Liver (tissue), 9 donors: ENCODE measurements around the gene JMJD1C. TPM values are rescaled to one million over a fixed set of nuclear protein-coding genes. Genes with fewer than 3 reads are reported as not detected.
A peak's percentile ranks its signal among the peaks of the same experiment; 100 is the strongest.

ENCODE experiments used
- DNase-seq: peaks from one replicate; pipeline ENCODE4 v3.0.0-alpha.2; 2017; ENCODE audit warnings: low spot score
- H3K27ac ChIP-seq, 2 donors: one replicate each; pipeline ENCODE4 v1.7.0; 2013; ENCODE audit warnings: inconsistent platforms in 2 of 2, low read length in 2 of 2, control low read depth in 1 of 2, low read depth in 1 of 2, mild to moderate bottlenecking in 1 of 2
- H3K27me3 ChIP-seq, 4 donors: one replicate each; pipeline versions ENCODE4 v1.6.1 to v1.7.0; 2013; ENCODE audit warnings: low read length in 3 of 4, inconsistent platforms in 1 of 4, mild to moderate bottlenecking in 1 of 4, moderate library complexity in 1 of 4; ENCODE audit not compliant: control insufficient read depth in 4 of 4, insufficient read depth in 4 of 4
- H3K36me3 ChIP-seq, 4 donors: one replicate each; pipeline versions ENCODE4 v1.6.1 to v1.7.0; 2013; ENCODE audit warnings: low read length in 3 of 4, mild to moderate bottlenecking in 3 of 4, low read depth in 1 of 4, moderate library complexity in 1 of 4; ENCODE audit not compliant: control insufficient read depth in 4 of 4, insufficient read depth in 3 of 4
- H3K4me1 ChIP-seq, 4 donors: one replicate each; pipeline versions ENCODE4 v1.6.1 to v1.7.0; 2013; ENCODE audit warnings: low read length in 3 of 4, mild to moderate bottlenecking in 3 of 4, moderate library complexity in 1 of 4; ENCODE audit not compliant: control insufficient read depth in 4 of 4, insufficient read depth in 4 of 4
- H3K4me3 ChIP-seq, 3 donors: one replicate each; pipeline versions ENCODE4 v1.6.1 to v1.7.0; 2013; ENCODE audit warnings: low read length in 3 of 3, control low read depth in 1 of 3, low read depth in 1 of 3, mild to moderate bottlenecking in 1 of 3
- H3K9ac ChIP-seq, 2 donors: one replicate each; pipeline ENCODE4 v1.7.0; 2013; ENCODE audit warnings: low read length in 2 of 2, mild to moderate bottlenecking in 2 of 2, moderate library complexity in 2 of 2, control low read depth in 1 of 2, low read depth in 1 of 2
- H3K9me3 ChIP-seq, 4 donors: one replicate each; pipeline versions ENCODE4 v1.6.1 to v1.7.0; 2013; ENCODE audit warnings: low read length in 3 of 4; ENCODE audit not compliant: control insufficient read depth in 4 of 4
- EGR1 ChIP-seq, 2 donors: IDR thresholded peaks; 2 replicates each; pipeline ENCODE4 v1.6.1; 2016 to 2018; ENCODE audit warnings: antibody characterized with exemption in 2 of 2, low read depth in 2 of 2
- FOXA1 ChIP-seq: IDR thresholded peaks from 2 replicates; pipeline ENCODE4 v1.6.1; 2016; ENCODE audit warnings: antibody characterized with exemption
- FOXA2 ChIP-seq: IDR thresholded peaks from 2 replicates; pipeline ENCODE4 v1.6.1; 2016; ENCODE audit warnings: antibody characterized with exemption
- GABPA ChIP-seq, 2 donors: IDR thresholded peaks in 1 of 2; conservative IDR thresholded peaks in 1 of 2; 2 replicates each; pipeline ENCODE4 v1.6.1; 2016; ENCODE audit warnings: antibody characterized with exemption in 2 of 2, mild to moderate bottlenecking in 1 of 2, moderate library complexity in 1 of 2
- HNF4A ChIP-seq, 2 donors: conservative IDR thresholded peaks; 2 replicates each; pipeline ENCODE4 v1.6.1; 2016; ENCODE audit warnings: antibody characterized with exemption in 2 of 2, mild to moderate bottlenecking in 2 of 2
- HNF4G ChIP-seq: IDR thresholded peaks from 2 replicates; pipeline ENCODE4 v1.6.1; 2016; ENCODE audit warnings: antibody characterized with exemption
- JUND ChIP-seq, 2 donors: IDR thresholded peaks; 2 replicates each; pipeline ENCODE4 v1.6.1; 2016; ENCODE audit warnings: antibody characterized with exemption in 2 of 2
- NR2F2 ChIP-seq: IDR thresholded peaks from 2 replicates; pipeline ENCODE4 v1.6.1; 2016; ENCODE audit warnings: antibody characterized with exemption
- RAD21 ChIP-seq, 2 donors: IDR thresholded peaks; 2 replicates each; pipeline ENCODE4 v1.6.1; 2016; ENCODE audit warnings: antibody characterized with exemption in 2 of 2, mild to moderate bottlenecking in 2 of 2
- RXRA ChIP-seq, 2 donors: IDR thresholded peaks; 2 replicates each; pipeline ENCODE4 v1.6.1; 2017 to 2018; ENCODE audit warnings: antibody characterized with exemption in 2 of 2, mild to moderate bottlenecking in 1 of 2
- SP1 ChIP-seq: IDR thresholded peaks from 2 replicates; pipeline ENCODE4 v1.6.1; 2018; ENCODE audit warnings: antibody characterized with exemption, mild to moderate bottlenecking
- TAF1 ChIP-seq: conservative IDR thresholded peaks from 2 replicates; pipeline ENCODE4 v1.6.1; 2016; ENCODE audit warnings: antibody characterized with exemption, mild to moderate bottlenecking
- YY1 ChIP-seq: IDR thresholded peaks from 2 replicates; pipeline ENCODE4 v1.6.1; 2016; ENCODE audit warnings: antibody characterized with exemption, mild to moderate bottlenecking
- WGBS: extraction: QIAGEN DNeasy Blood & Tissue Kit; methylation state at CpG from one replicate; pipeline ENCODE4 v1.1.7; 2013; 5-methylcytosine and 5-hydroxymethylcytosine counted together
- polyA plus RNA-seq, 2 donors: library from polyadenylated mRNA; stranded (reverse) in 1 of 2; unstranded in 1 of 2; fragments of 200-250 nt in 1 of 2; fragments of >200 nt in 1 of 2; fragmentation: Nextera tagmentation in 1 of 2; extraction: Ambion mirVana in 1 of 2; gene quantifications; one replicate each; pipeline versions ENCODE4 v1.2.1 to v1.2.3, GENCODE V29; 2013 to 2015
- total RNA-seq, 2 donors: library from RNA; depleted of rRNA; stranded (reverse); fragments of >200 nt; gene quantifications; one replicate each; pipeline ENCODE4 v1.2.3, GENCODE V29; 2014
- TF ChIP-seq, protein P1 (sequence below): IDR thresholded peaks from 2 replicates; pipeline ENCODE4 v1.6.1; 2016; ENCODE audit warnings: antibody characterized with exemption
- TF ChIP-seq, protein P2 (sequence below): IDR thresholded peaks from 2 replicates; pipeline ENCODE4 v1.6.1; 2016; ENCODE audit warnings: antibody characterized with exemption
- TF ChIP-seq, protein P3 (sequence below): fragments of 150-350 bp; IDR thresholded peaks from 2 replicates; pipeline ENCODE4 v1.5.1; 2017; ENCODE audit warnings: improper control_type of control experiment, low read depth, low read length; ENCODE audit not compliant: missing input control
- TF ChIP-seq, protein P4 (sequence below): IDR thresholded peaks from 2 replicates; pipeline ENCODE4 v1.6.1; 2016; ENCODE audit warnings: antibody characterized with exemption, mild to moderate bottlenecking
- TF ChIP-seq, protein P5 (sequence below): IDR thresholded peaks from 2 replicates; pipeline ENCODE4 v1.6.1; 2016; ENCODE audit warnings: antibody characterized with exemption
- donor health status: healthy.
- donor health status: healthy.
- donor health status: healthy.
- donor health status: healthy.
- donor health status: healthy.

Gene JMJD1C
- total and polyA plus RNA-seq, 4 donors: 11.0 to 93.1 (median 56.0) TPM

DNA sequence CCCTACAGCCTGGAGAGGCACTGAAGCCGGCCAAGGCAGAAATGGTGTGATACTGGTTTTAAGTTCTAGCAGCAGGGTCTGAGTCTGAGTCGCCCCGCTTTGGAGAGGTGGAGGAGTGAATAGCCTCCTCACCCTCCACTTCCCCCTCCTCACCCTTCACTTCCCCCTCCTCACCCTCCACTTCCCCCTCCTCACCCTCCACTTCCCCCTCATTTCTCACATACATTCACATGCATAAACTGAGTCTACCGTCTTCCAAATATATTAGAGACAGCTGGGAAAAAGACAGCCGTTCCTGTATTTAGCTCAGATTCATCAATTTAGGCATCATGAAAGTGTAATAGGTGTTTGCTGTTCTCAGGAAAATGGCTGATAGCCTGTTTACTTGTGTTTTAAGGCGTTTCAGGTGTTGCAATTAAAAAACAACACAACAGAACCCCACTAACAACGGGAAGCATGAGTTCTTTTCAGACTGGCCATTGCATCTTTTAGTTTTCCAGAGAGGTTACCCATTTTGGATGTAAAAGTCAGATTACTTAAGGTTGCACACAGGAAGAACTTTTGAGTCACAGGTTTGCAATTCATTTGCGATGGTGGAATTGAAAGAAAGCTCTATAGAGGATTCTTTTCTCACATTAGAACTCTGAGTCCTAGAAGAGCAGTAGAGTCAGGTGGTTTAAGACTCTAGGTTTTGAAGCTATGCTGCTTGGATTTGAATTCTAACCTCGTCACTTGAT lies 331.8 kb downstream of the JMJD1C start:
- no peak for TF ChIP-seq JUND (IDR thresholded peaks at IDR 0.05)
- peak; percentile 32 for TF ChIP-seq YY1
- no peaks in the 10 kb centered on the region for H3K9me3 ChIP-seq
- DNase-seq: no peak
- WGBS: 6% methylated on average over 9 of the region's 9 CpGs
- H3K9ac ChIP-seq: peak overlapping the region; percentile 87 to 99
- H3K4me3 ChIP-seq: peak overlapping the region; percentile 60 to 78 (median 78)
- H3K4me1 ChIP-seq: peaks cover 2 to 21% (median 7%) of the 10 kb centered on the region in 4 donors
- peak overlapping the region; percentile 98 to 99 for H3K27ac ChIP-seq
- H3K27me3 ChIP-seq: no peaks in the 10 kb centered on the region
- H3K36me3 ChIP-seq: peaks cover 0 to 2% (median under 1%) of the 10 kb centered on the region in 4 donors

DNA sequence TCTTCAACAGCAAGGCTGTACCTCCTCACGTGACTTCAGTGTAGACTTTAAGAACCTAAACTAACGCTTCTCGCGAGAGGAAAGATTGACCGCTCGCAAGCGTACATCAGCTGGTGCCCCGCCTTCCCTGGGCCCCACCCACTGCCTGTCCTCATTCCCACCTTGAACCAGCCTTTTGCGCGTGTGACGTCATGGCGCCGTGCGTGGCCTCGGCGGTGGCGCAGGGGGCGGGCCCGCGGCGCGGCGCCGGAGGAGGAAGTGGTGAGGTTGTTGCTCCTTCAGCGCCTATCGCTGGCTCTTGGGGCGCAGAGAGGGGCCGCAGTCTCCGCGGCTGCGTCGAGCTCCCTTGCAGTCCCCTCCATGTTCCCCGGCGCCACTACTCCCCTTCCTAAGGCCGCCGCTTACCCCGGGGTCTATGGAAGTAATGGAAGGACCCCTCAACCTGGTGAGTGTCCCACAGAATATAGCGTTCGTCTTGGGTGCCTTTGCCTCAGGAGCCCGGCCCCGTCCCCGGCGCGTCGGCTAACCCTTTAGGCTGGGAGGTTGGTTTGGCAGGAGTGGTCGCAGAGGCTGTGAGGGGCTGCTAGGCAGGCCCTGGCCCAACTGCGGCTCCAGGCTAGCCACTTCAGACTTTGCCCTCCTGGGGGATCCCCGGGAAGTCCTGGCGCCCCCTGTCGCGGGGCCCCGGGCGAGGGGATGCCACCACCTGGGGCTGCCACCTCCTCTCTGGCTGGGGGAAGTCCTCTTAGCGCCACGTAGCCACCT lies 332.5 kb downstream of the JMJD1C start, which contains the start of gene NRBF2:
Gene NRBF2, plus strand, starts transcription at position 273 of the 765 bp plus-strand sequence. Its CDS starts 143 bp downstream, at position 416.
- H3K9me3 ChIP-seq: no peaks in the 10 kb centered on the region
- peak within 1 kb of the TSS; percentile 98 to 99 for H3K27ac ChIP-seq
- DNase-seq: peak; percentile 96
- TF ChIP-seq SP1 (peak; percentile 70), GABPA (IDR thresholded peaks at IDR 0.05 in 1 of 2, conservative IDR thresholded peaks at IDR 0.05 in 1 of 2) (peak in 1 of 2 donors; percentile 54), FOXA2 (no peak), FOXA1 (no peak), RXRA (IDR thresholded peaks at IDR 0.05) (peak; percentile 72 to 83), TAF1 (peak; percentile 71), JUND (IDR thresholded peaks at IDR 0.05) (no peak), HNF4G (no peak), YY1 (peak; percentile 8), NR2F2 (no peak), HNF4A (conservative IDR thresholded peaks at IDR 0.05) (peak in 1 of 2 donors; percentile 31), RAD21 (IDR thresholded peaks at IDR 0.05) (no peak), EGR1 (IDR thresholded peaks at IDR 0.05; ENCODE audit: low read depth in 2 of 2) (peak in 1 of 2 donors; percentile 31)
- TF ChIP-seq, protein P1, sequence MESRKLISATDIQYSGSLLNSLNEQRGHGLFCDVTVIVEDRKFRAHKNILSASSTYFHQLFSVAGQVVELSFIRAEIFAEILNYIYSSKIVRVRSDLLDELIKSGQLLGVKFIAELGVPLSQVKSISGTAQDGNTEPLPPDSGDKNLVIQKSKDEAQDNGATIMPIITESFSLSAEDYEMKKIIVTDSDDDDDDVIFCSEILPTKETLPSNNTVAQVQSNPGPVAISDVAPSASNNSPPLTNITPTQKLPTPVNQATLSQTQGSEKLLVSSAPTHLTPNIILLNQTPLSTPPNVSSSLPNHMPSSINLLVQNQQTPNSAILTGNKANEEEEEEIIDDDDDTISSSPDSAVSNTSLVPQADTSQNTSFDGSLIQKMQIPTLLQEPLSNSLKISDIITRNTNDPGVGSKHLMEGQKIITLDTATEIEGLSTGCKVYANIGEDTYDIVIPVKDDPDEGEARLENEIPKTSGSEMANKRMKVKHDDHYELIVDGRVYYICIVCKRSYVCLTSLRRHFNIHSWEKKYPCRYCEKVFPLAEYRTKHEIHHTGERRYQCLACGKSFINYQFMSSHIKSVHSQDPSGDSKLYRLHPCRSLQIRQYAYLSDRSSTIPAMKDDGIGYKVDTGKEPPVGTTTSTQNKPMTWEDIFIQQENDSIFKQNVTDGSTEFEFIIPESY: peak; percentile 99
- TF ChIP-seq, protein P2, sequence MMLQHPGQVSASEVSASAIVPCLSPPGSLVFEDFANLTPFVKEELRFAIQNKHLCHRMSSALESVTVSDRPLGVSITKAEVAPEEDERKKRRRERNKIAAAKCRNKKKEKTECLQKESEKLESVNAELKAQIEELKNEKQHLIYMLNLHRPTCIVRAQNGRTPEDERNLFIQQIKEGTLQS: no peak
- TF ChIP-seq, protein P3, sequence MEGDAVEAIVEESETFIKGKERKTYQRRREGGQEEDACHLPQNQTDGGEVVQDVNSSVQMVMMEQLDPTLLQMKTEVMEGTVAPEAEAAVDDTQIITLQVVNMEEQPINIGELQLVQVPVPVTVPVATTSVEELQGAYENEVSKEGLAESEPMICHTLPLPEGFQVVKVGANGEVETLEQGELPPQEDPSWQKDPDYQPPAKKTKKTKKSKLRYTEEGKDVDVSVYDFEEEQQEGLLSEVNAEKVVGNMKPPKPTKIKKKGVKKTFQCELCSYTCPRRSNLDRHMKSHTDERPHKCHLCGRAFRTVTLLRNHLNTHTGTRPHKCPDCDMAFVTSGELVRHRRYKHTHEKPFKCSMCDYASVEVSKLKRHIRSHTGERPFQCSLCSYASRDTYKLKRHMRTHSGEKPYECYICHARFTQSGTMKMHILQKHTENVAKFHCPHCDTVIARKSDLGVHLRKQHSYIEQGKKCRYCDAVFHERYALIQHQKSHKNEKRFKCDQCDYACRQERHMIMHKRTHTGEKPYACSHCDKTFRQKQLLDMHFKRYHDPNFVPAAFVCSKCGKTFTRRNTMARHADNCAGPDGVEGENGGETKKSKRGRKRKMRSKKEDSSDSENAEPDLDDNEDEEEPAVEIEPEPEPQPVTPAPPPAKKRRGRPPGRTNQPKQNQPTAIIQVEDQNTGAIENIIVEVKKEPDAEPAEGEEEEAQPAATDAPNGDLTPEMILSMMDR: no peak
- TF ChIP-seq, protein P4, sequence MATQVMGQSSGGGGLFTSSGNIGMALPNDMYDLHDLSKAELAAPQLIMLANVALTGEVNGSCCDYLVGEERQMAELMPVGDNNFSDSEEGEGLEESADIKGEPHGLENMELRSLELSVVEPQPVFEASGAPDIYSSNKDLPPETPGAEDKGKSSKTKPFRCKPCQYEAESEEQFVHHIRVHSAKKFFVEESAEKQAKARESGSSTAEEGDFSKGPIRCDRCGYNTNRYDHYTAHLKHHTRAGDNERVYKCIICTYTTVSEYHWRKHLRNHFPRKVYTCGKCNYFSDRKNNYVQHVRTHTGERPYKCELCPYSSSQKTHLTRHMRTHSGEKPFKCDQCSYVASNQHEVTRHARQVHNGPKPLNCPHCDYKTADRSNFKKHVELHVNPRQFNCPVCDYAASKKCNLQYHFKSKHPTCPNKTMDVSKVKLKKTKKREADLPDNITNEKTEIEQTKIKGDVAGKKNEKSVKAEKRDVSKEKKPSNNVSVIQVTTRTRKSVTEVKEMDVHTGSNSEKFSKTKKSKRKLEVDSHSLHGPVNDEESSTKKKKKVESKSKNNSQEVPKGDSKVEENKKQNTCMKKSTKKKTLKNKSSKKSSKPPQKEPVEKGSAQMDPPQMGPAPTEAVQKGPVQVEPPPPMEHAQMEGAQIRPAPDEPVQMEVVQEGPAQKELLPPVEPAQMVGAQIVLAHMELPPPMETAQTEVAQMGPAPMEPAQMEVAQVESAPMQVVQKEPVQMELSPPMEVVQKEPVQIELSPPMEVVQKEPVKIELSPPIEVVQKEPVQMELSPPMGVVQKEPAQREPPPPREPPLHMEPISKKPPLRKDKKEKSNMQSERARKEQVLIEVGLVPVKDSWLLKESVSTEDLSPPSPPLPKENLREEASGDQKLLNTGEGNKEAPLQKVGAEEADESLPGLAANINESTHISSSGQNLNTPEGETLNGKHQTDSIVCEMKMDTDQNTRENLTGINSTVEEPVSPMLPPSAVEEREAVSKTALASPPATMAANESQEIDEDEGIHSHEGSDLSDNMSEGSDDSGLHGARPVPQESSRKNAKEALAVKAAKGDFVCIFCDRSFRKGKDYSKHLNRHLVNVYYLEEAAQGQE: peak; percentile 48
- TF ChIP-seq, protein P5, sequence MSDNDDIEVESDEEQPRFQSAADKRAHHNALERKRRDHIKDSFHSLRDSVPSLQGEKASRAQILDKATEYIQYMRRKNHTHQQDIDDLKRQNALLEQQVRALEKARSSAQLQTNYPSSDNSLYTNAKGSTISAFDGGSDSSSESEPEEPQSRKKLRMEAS: no peak
- WGBS: under 1% methylated on average over 55 of the region's 55 CpGs
- H3K9ac ChIP-seq: peak within 1 kb of the TSS; percentile 87 to 99
- H3K4me3 ChIP-seq: peak within 1 kb of the TSS; percentile 60 to 78 (median 78)
- H3K27me3 ChIP-seq: no peaks in the 10 kb centered on the region
- peaks cover 2 to 21% (median 7%) of the 10 kb centered on the region in 4 donors for H3K4me1 ChIP-seq
- H3K36me3 ChIP-seq: no peaks in the 10 kb centered on the region
